Activated naive CD4-positive, alpha-beta T cell (primary cell): ENCODE data around the gene PSMD14.

Experiments
- DNase-seq, 4 experiments: peaks; one replicate each; lab custom pipeline; 2025; lab: John Stamatoyannopoulos, UW

The PSMD14 gene

GRCh38 chr2:161419638-161420190 is 111.5 kb downstream of the PSMD14 start:
- DNase-seq: no peak

- no peak for DNase-seq
These were observed 112.3 kb downstream of the PSMD14 start for GRCh38 chr2:161420406-161421074.

- DNase-seq: no peak
These were observed 113.5 kb downstream of the PSMD14 start for GRCh38 chr2:161421686-161422085.

- DNase-seq: no peak
These were observed 114.7 kb downstream of the PSMD14 start for GRCh38 chr2:161422816-161423403.

GRCh38 chr2:161423421-161424393 is 115.5 kb downstream of the PSMD14 start:
- DNase-seq: no peak

DNA sequence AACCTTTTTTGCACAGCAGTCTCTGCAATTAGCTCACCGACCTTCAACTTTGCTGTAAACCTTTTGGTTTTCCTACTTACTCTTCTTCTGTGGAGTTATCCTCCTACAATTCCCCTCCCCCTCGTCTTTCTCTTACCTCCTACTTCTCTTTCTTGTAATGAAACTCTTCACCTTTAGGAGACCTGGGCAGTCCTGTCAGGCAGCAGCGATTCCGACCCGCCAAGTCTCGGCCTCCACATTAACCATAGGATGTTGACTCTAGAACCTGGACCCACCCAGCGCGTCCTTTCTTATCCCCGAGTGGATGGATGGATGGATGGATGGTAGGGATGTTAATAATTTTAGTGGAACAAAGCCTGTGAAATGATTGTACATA is 116.2 kb downstream of the PSMD14 start:
- no peak for DNase-seq

DNA sequence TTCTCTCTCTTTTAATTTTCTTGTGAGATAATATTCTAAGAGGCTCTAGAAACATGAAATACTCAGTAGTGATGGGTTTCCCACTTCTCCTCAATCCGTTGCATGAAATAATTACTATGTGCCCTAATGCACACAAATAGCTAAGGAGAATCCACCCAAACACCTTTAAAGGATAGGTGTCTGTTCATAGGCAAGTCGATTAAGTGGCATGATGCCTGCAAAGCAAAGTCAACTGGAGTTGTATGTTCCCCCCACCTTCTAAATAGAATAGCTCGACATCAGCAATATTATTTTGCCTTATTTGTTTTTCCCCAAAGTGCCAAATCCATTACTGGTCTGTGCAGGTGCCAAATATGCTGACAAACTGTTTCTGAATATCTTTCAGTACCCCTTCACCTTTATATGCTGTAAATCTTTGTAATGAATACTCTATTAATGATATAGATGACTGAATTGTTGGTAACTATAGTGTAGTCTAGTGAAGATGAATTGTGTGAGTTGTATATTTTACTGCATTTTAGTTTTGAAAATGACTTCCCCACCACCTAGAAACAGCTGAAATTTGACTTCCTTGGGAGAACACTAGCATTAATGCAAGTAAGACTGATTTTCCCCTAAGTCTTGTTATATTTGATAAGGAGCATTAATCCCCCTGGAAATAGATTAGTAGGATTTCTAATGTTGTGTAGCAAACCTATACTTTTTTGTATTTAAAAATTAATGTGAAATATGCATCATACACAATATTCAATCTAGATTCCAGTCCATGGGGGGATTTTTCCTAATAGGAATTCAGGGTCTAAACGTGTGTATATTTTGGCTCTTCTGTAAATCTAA is 116.9 kb downstream of the PSMD14 start:
- DNase-seq: no peak

DNA sequence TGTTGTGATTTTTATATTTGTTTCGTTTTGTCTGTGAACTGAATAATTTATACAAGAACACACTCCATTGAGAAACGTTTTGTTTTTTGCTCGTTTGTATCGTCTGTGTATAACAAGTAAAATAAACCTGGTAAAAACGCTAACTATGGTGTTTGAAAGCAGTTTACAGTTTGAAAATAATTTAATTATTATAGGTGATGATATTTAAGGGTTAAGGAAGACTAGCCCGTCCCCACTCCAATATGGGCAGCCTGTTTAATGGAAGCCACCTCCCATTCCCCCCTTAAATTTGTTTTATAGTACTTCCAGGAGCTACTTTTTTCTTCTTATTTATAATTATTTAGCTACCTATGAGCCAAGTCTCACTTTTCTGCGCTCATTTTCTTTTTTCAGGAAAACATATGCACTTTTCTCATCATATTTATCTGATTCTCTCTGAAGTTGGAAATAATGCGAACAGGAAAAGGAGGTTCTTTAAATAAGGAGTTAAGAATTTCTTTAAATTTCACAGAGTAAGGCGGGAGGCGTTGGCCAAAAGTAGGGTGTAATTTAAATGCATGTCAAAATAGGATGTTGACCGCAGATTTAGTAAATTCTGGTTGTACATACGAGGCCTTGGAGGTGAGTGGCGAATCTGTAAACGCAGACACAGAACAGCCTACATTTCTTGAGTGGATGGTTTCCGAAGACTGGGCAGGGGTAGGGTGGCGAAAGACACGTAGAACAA is 117.7 kb downstream of the PSMD14 start:
- DNase-seq: no peak

- no peak for DNase-seq
These were observed 118.3 kb downstream of the PSMD14 start for GRCh38 chr2:161426455-161426921.

GRCh38 chr2:161426922-161427663 is 118.9 kb downstream of the PSMD14 start:
- no peak for DNase-seq

- DNase-seq: no peak
These were observed 119.7 kb downstream of the PSMD14 start for GRCh38 chr2:161427664-161428587.

GRCh38 chr2:161430386-161430785 is 122.2 kb downstream of the PSMD14 start:
- no peak for DNase-seq

DNA sequence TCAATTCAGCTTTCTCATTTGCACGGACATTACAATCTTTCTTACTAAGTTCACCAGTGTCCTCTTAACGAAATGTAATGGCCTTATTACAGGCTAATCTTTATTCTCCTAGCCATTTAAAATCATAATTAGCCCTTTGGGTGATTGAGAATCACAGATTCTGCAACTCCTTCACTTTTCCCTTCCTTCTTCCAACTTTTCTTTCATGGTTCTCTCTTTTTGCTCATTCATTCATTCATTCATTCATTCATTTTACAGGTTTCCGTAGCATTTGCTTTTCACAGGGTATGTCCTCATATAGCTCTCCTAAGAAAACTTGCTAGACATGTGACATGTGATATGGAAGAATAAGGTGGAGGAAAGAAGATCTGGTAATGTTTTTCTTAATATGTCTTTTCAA is 123.9 kb downstream of the PSMD14 start:
- no peak for DNase-seq

GRCh38 chr2:161434118-161434517 is 125.9 kb downstream of the PSMD14 start:
- DNase-seq: no peak

- no peak for DNase-seq
These were observed 128.2 kb downstream of the PSMD14 start for GRCh38 chr2:161436411-161436810.

GRCh38 chr2:161438598-161438997 is 130.4 kb downstream of the PSMD14 start:
- no peak for DNase-seq

DNA sequence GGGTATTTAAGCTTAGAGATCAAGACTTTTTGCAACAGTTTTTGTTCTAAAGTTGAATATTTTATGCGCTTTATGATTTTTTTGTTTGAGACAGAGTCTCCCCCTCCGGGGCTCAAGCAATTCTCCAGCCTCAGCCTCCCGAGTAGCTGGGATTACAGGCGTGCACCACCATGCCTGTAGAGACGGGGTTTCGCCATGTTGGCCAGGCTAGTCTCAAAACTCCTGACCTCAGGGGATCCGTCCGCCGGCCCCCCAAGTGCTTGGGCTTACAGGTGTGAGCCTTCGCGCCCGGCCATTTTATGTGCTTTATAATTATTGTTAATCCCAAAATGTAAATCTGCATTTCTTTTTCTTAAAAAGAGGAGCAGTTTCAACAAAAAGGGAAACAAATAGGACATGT is 136.9 kb downstream of the PSMD14 start:
- no peak for DNase-seq

GRCh38 chr2:161448431-161448830 is 140.2 kb downstream of the PSMD14 start:
- DNase-seq: no peak
